Measurements from ENCODE around the gene SIK1. TPM values are rescaled to one million over a fixed set of nuclear protein-coding genes. Genes with fewer than 3 reads are reported as not detected.

The SIK1 gene
- total and polyA plus RNA-seq, 2 donors (not counting 3 experiments of a cell fraction or from before 2014, with no cell fraction given): 0.59 to 3.3 TPM

GRCh38 chr21:43375006-43375836 is 51.7 kb downstream of the SIK1 start:
- no peaks in the 10 kb centered on the region for H3K4me1 ChIP-seq (ENCODE audit: control insufficient read depth, extremely low read depth, insufficient read depth, low read length)
- no peaks in the 10 kb centered on the region for H4K20me1 ChIP-seq (replicated peaks; ENCODE audit: control insufficient read depth, extremely low read depth, insufficient read depth, low read length)
- no peaks in the 10 kb centered on the region for H3K36me3 ChIP-seq (ENCODE audit: control insufficient read depth in 2 of 2, extremely low read depth in 1 of 2, insufficient read depth in 2 of 2, low read length in 2 of 2)
- no peak overlapping the region for H3K4me3 ChIP-seq (replicated peaks in 1 of 3; ENCODE audit: insufficient read depth in 1 of 3, low read depth in 1 of 3, low read length in 3 of 3)
- no peaks in the 10 kb centered on the region for H3K79me2 ChIP-seq (ENCODE audit: control insufficient read depth, insufficient read depth, low read length)
- intact Hi-C loops (cut with micrococcal nuclease) (no loop called here), dilution Hi-C loops (cut with MboI; ENCODE audit: extremely low pct_ligation_motif_present, low sequenced_read_pairs) (no loop called here)
- no peak overlapping the region for H3K9ac ChIP-seq (replicated peaks; ENCODE audit: extremely low read depth, insufficient read depth, low read length)
- POLR2A ChIA-PET: no interaction called here
- H3K27ac ChIP-seq (ENCODE audit: insufficient read depth, low read depth, low read length): no peak overlapping the region
- no peak for FAIRE-seq
- CTCF ChIA-PET: interaction anchor here (1.0 kb wide), 1 partner anchor 60 kb away, joined by 3 read pairs; no protein-coding TSS in a partner anchor
- H3K4me2 ChIP-seq (ENCODE audit: insufficient read depth, low read length): no peak overlapping the region
- no peaks in the 10 kb centered on the region for H3K9me3 ChIP-seq (replicated peaks; ENCODE audit: control insufficient read depth, insufficient read depth, low read length)
- peaks cover 0 to 1% of the 10 kb centered on the region in 2 experiments for H3K27me3 ChIP-seq (ENCODE audit: control insufficient read depth in 2 of 2, insufficient read depth in 2 of 2, low read length in 2 of 2)
- DNase-seq (ENCODE audit: low read depth, low spot score): no peak
- no peaks in the 10 kb centered on the region for H3K9me1 ChIP-seq (replicated peaks; ENCODE audit: control insufficient read depth, extremely low read depth, insufficient read depth, low read length)
- no peak overlapping the region for H2AFZ ChIP-seq (ENCODE audit: low read depth, low read length)
- TF ChIP-seq GATA2 (IDR thresholded peaks at IDR 0.05; ENCODE audit: insufficient read depth, insufficient read length, low read depth, low read length): no peak
- no peak for TF ChIP-seq POLR2AphosphoS5 (IDR thresholded peaks at IDR 0.05; ENCODE audit: insufficient read depth, low read depth, low read length)
- TF ChIP-seq MYC (IDR thresholded peaks at IDR 0.05; ENCODE audit: low read depth, low read length): no peak
- no peak for TF ChIP-seq CTCF (IDR thresholded peaks at IDR 0.05; ENCODE audit: extremely low read depth in 1 of 2, insufficient read depth in 1 of 2, low read depth in 1 of 2, low read length in 2 of 2)
- TF ChIP-seq EZH2 (IDR thresholded peaks at IDR 0.05; ENCODE audit: borderline replicate concordance, low read depth, low read length, severe bottlenecking): no peak
- no peak for TF ChIP-seq MAX (IDR thresholded peaks at IDR 0.05; ENCODE audit: insufficient read depth, insufficient read length)
- TF ChIP-seq FOS (IDR thresholded peaks at IDR 0.05; ENCODE audit: borderline replicate concordance, insufficient read depth, low read length): no peak
- no peak for TF ChIP-seq JUN (IDR thresholded peaks at IDR 0.05; ENCODE audit: borderline replicate concordance, insufficient read depth, insufficient read length, low read depth)
- no peak for TF ChIP-seq POLR2A (IDR thresholded peaks at IDR 0.05; ENCODE audit: low read depth, low read length)
- no TSS peak for BruUV-seq (replicated peaks)

Measured in endothelial cell of umbilical vein (primary cell).